ENCODE measurements around the gene FAM184B. TPM values are rescaled to one million over a fixed set of nuclear protein-coding genes. Genes with fewer than 3 reads are reported as not detected.

FAM184B gene
- total and polyA plus RNA-seq, 2 experiments from 2014 or later: 0.06 TPM; not detected in 1

- no peak overlapping the region for H3K4me3 ChIP-seq
- no peaks in the 10 kb centered on the region for H3K36me3 ChIP-seq (ENCODE audit: low read depth)
These were observed 40.7 kb downstream of the FAM184B start for GRCh38 chr4:17740702-17741101.

GRCh38 chr4:17736484-17736883 is 44.9 kb downstream of the FAM184B start:
- Histone ChIP-seq H3K9ac (no peak overlapping the region), H3K36me3 (ENCODE audit: low read depth) (no peaks in the 10 kb centered on the region), H3K27me3 (replicated peaks; ENCODE audit: insufficient read depth) (no peaks in the 10 kb centered on the region), H3K9me2 (ENCODE audit: insufficient read depth) (no peaks in the 10 kb centered on the region), H3K79me2 (ENCODE audit: insufficient read depth) (no peaks in the 10 kb centered on the region), H3K4me3 (no peak overlapping the region), H2AFZ (no peak overlapping the region), H4K20me1 (ENCODE audit: insufficient read depth) (no peaks in the 10 kb centered on the region), H3K9me3 (ENCODE audit: low read depth) (no peaks in the 10 kb centered on the region), H3K4me1 (ENCODE audit: insufficient read depth) (no peaks in the 10 kb centered on the region), H3F3A (ENCODE audit: insufficient read depth) (no peaks in the 10 kb centered on the region), H3K27ac (no peak overlapping the region), H3K4me2 (ENCODE audit: unreplicated experiment) (no peak overlapping the region)
- TF ChIP-seq EZH2 (IDR thresholded peaks at IDR 0.05; ENCODE audit: insufficient read depth, poor library complexity, severe bottlenecking): no peak
- no peak for TF ChIP-seq EZH2phosphoT487 (IDR thresholded peaks at IDR 0.05; ENCODE audit: insufficient read depth, low read depth)
- in situ Hi-C loops (cut with MboI): no loop called here
- WGBS, 2 experiments (ENCODE audit: low coverage in 1 of 2, low lambda C conversion rate in 2 of 2, missing lambda C conversion rate in 2 of 2): 42 to 48% methylated on average over 2 of the region's 2 CpGs
- DNase-seq: no peak

More at GRCh38 chr4:17740702-17741101, 40.7 kb downstream of the FAM184B start:
- DNase-seq: no peak
- TF ChIP-seq EZH2phosphoT487 (IDR thresholded peaks at IDR 0.05; ENCODE audit: insufficient read depth, low read depth): no peak
- TF ChIP-seq EZH2 (IDR thresholded peaks at IDR 0.05; ENCODE audit: insufficient read depth, poor library complexity, severe bottlenecking): no peak
- Histone ChIP-seq H3F3A (ENCODE audit: insufficient read depth) (no peaks in the 10 kb centered on the region), H3K9me2 (ENCODE audit: insufficient read depth) (no peaks in the 10 kb centered on the region), H4K20me1 (ENCODE audit: insufficient read depth) (no peaks in the 10 kb centered on the region), H2AFZ (no peak overlapping the region), H3K27me3 (replicated peaks; ENCODE audit: insufficient read depth) (no peaks in the 10 kb centered on the region), H3K4me1 (ENCODE audit: insufficient read depth) (no peaks in the 10 kb centered on the region), H3K9ac (no peak overlapping the region), H3K79me2 (ENCODE audit: insufficient read depth) (no peaks in the 10 kb centered on the region), H3K4me2 (ENCODE audit: unreplicated experiment) (no peak overlapping the region), H3K9me3 (ENCODE audit: low read depth) (no peaks in the 10 kb centered on the region), H3K27ac (no peak overlapping the region)
- WGBS, 2 experiments (ENCODE audit: low coverage in 1 of 2, low lambda C conversion rate in 2 of 2, missing lambda C conversion rate in 2 of 2): 52 to 55% methylated on average over 4 of the region's 4 CpGs
- in situ Hi-C loops (cut with MboI): no loop called here

GRCh38 chr4:17726911-17727310 is 54.5 kb downstream of the FAM184B start:
- no peaks in the 10 kb centered on the region; the same call in 1 of the 2 replicates for H3K27me3 ChIP-seq (replicated peaks; ENCODE audit: insufficient read depth)
- H3K36me3 ChIP-seq (ENCODE audit: low read depth): no peaks in the 10 kb centered on the region
- TF ChIP-seq EZH2phosphoT487 (IDR thresholded peaks at IDR 0.05; ENCODE audit: insufficient read depth, low read depth): no peak
- TF ChIP-seq EZH2 (IDR thresholded peaks at IDR 0.05; ENCODE audit: insufficient read depth, poor library complexity, severe bottlenecking): no peak
- WGBS, 2 experiments (ENCODE audit: low coverage in 1 of 2, low lambda C conversion rate in 2 of 2, missing lambda C conversion rate in 2 of 2): 54 to 61% methylated on average over 2 of the region's 2 CpGs
- peak; percentile 10 for DNase-seq
- no peaks in the 10 kb centered on the region for H3K9me3 ChIP-seq (ENCODE audit: low read depth)
- no peaks in the 10 kb centered on the region for H4K20me1 ChIP-seq (ENCODE audit: insufficient read depth)
- peaks cover 10% of the 10 kb centered on the region for H3F3A ChIP-seq (ENCODE audit: insufficient read depth)
- H3K9me2 ChIP-seq (ENCODE audit: insufficient read depth): no peaks in the 10 kb centered on the region
- H3K79me2 ChIP-seq (ENCODE audit: insufficient read depth): no peaks in the 10 kb centered on the region
- H3K27ac ChIP-seq: no peak overlapping the region
- in situ Hi-C loops (cut with MboI): no loop called here
- H2AFZ ChIP-seq: no peak overlapping the region
- no peak overlapping the region for H3K4me3 ChIP-seq
- no peak overlapping the region for H3K4me2 ChIP-seq (ENCODE audit: unreplicated experiment)
- no peak overlapping the region for H3K9ac ChIP-seq
- peaks cover 8% of the 10 kb centered on the region for H3K4me1 ChIP-seq (ENCODE audit: insufficient read depth)

- Histone ChIP-seq H3K9me2 (ENCODE audit: insufficient read depth) (no peaks in the 10 kb centered on the region), H3K36me3 (ENCODE audit: low read depth) (no peaks in the 10 kb centered on the region), H3K27me3 (replicated peaks; ENCODE audit: insufficient read depth) (no peaks in the 10 kb centered on the region; the same call in 1 of the 2 replicates), H3F3A (ENCODE audit: insufficient read depth) (peaks cover 10% of the 10 kb centered on the region), H3K4me2 (ENCODE audit: unreplicated experiment) (no peak overlapping the region), H3K9me3 (ENCODE audit: low read depth) (no peaks in the 10 kb centered on the region), H3K4me3 (no peak overlapping the region), H3K27ac (no peak overlapping the region), H4K20me1 (ENCODE audit: insufficient read depth) (no peaks in the 10 kb centered on the region), H3K79me2 (ENCODE audit: insufficient read depth) (no peaks in the 10 kb centered on the region), H3K4me1 (ENCODE audit: insufficient read depth) (peaks cover 13% of the 10 kb centered on the region), H3K9ac (no peak overlapping the region), H2AFZ (no peak overlapping the region)
- in situ Hi-C loops (cut with MboI): no loop called here
- WGBS, 2 experiments (ENCODE audit: low coverage in 1 of 2, low lambda C conversion rate in 2 of 2, missing lambda C conversion rate in 2 of 2): 85 to 86% methylated on average over 7 of the region's 7 CpGs
- no peak for DNase-seq
- TF ChIP-seq EZH2phosphoT487 (IDR thresholded peaks at IDR 0.05; ENCODE audit: insufficient read depth, low read depth) (no peak), EZH2 (IDR thresholded peaks at IDR 0.05; ENCODE audit: insufficient read depth, poor library complexity, severe bottlenecking) (no peak)
These were observed 57.8 kb downstream of the FAM184B start for GRCh38 chr4:17723648-17724047.

- DNase-seq: no peak
- H3K27me3 ChIP-seq (replicated peaks; ENCODE audit: insufficient read depth): no peaks in the 10 kb centered on the region; the same call in 1 of the 2 replicates
- in situ Hi-C loops (cut with MboI): no loop called here
- H2AFZ ChIP-seq: peak overlapping the region; percentile 62
- 5 to 14% methylated on average over 3 of the region's 3 CpGs for WGBS, 2 experiments (ENCODE audit: low coverage in 1 of 2, low lambda C conversion rate in 2 of 2, missing lambda C conversion rate in 2 of 2)
- no peaks in the 10 kb centered on the region for H3K9me3 ChIP-seq (ENCODE audit: low read depth)
- no peaks in the 10 kb centered on the region for H3K9me2 ChIP-seq (ENCODE audit: insufficient read depth)
- H3K4me2 ChIP-seq (ENCODE audit: unreplicated experiment): peak overlapping the region; percentile 5
- TF ChIP-seq EZH2 (IDR thresholded peaks at IDR 0.05; ENCODE audit: insufficient read depth, poor library complexity, severe bottlenecking): no peak
- TF ChIP-seq EZH2phosphoT487 (IDR thresholded peaks at IDR 0.05; ENCODE audit: insufficient read depth, low read depth): no peak
- no peaks in the 10 kb centered on the region for H3K36me3 ChIP-seq (ENCODE audit: low read depth)
- H3K9ac ChIP-seq: peak overlapping the region; percentile 20
- no peaks in the 10 kb centered on the region for H3K79me2 ChIP-seq (ENCODE audit: insufficient read depth)
- peak overlapping the region; percentile 62 for H3K27ac ChIP-seq
- 0 out of 2 replicates have a peak overlapping the region, but pooled peaks have one; percentile 17 for H3K4me3 ChIP-seq
- no peaks in the 10 kb centered on the region for H4K20me1 ChIP-seq (ENCODE audit: insufficient read depth)
- peaks cover 13% of the 10 kb centered on the region for H3K4me1 ChIP-seq (ENCODE audit: insufficient read depth)
- peaks cover 10% of the 10 kb centered on the region for H3F3A ChIP-seq (ENCODE audit: insufficient read depth)
These were observed 59.1 kb downstream of the FAM184B start for GRCh38 chr4:17722356-17722700.

Measured in GM23248 (cell line).